K562 (cell line): Measurements from ENCODE around the gene MDN1.

Experiments used
- HMG20A ChIP-seq: fragments of 450-650 bp; formaldehyde crosslinking; conservative IDR thresholded peaks from 2 replicates; pipeline ENCODE4 v1.4.0; 2020; ENCODE audit warnings: mild to moderate bottlenecking, mixed read lengths
- NFIX ChIP-seq: fragments of 250-450 bp; sonication (Bioruptor Pico); IDR thresholded peaks from 2 replicates; pipeline ENCODE4 v1.4.0; 2020; ENCODE audit warnings: low read depth, mild to moderate bottlenecking, moderate library complexity
- POLR2A ChIP-seq: fragments of 450-650 bp; conservative IDR thresholded peaks from 2 replicates; pipeline ENCODE4 v1.6.1; 2016
- SETDB1 ChIP-seq: IDR thresholded peaks from one replicate; pipeline ENCODE4 v1.6.1; 2012; ENCODE audit warnings: low read length, control low read depth, inconsistent platforms
- TAF1 ChIP-seq: IDR thresholded peaks from 2 replicates; pipeline ENCODE4 v1.6.1; 2011; ENCODE audit warnings: mild to moderate bottlenecking, low read length, moderate library complexity; ENCODE audit not compliant: insufficient read depth, control insufficient read depth, severe bottlenecking; ENCODE audit errors: extremely low read depth
- ZKSCAN3 ChIP-seq: fragments of 250-450 bp; sonication (Bioruptor Pico); IDR thresholded peaks from 2 replicates; pipeline ENCODE4 v1.4.0; 2020
- TF ChIP-seq, protein P1 (sequence below): sonication (generic); formaldehyde crosslinking; IDR thresholded peaks from 2 replicates; pipeline ENCODE4 v1.9.0; 2022; ENCODE audit warnings: mild to moderate bottlenecking, missing genetic modification reagents
- TF ChIP-seq, protein P2 (sequence below), 3 experiments: IDR thresholded peaks in 2 of 3; conservative IDR thresholded peaks in 1 of 3; 2 replicates each; pipeline ENCODE4 v1.5.1; 2011 to 2012; ENCODE audit warnings: low read length in 3 of 3, mild to moderate bottlenecking in 3 of 3, control low read depth in 2 of 3, improper control_type of control experiment in 1 of 3, inconsistent platforms in 1 of 3, low read depth in 1 of 3, mixed read lengths in 1 of 3, moderate library complexity in 1 of 3; ENCODE audit not compliant: insufficient read depth in 2 of 3
- TF ChIP-seq, protein P3 (sequence below), 2 experiments: fragments of 450-650 bp; conservative IDR thresholded peaks; 2 replicates each; pipeline ENCODE4 v1.6.1; 2017; ENCODE audit warnings: mild to moderate bottlenecking in 2 of 2, moderate library complexity in 2 of 2

DNA sequence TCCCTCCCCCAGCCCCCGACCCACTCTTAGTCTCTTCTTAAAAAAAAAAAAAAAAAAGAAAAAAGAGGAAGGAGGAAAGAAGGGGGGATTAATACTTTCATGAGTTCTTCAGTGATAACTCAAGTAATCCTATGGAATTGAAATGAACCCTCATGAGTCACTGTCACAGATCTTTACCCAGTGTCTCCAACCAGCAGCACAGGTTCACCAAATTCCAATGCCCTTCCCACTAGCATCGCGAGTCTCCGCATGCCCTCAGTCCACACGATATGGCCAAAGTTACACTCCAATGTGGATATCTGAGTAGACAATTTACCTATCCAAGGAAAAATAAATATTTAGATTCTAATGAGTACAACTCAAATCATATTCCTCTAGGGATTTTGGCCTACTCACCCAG is 74.5 kb downstream of the MDN1 start:
- TF ChIP-seq, protein P1, sequence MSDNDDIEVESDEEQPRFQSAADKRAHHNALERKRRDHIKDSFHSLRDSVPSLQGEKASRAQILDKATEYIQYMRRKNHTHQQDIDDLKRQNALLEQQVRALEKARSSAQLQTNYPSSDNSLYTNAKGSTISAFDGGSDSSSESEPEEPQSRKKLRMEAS (CRISPR knock-in tag) = no peak
- TF ChIP-seq, protein P2, sequence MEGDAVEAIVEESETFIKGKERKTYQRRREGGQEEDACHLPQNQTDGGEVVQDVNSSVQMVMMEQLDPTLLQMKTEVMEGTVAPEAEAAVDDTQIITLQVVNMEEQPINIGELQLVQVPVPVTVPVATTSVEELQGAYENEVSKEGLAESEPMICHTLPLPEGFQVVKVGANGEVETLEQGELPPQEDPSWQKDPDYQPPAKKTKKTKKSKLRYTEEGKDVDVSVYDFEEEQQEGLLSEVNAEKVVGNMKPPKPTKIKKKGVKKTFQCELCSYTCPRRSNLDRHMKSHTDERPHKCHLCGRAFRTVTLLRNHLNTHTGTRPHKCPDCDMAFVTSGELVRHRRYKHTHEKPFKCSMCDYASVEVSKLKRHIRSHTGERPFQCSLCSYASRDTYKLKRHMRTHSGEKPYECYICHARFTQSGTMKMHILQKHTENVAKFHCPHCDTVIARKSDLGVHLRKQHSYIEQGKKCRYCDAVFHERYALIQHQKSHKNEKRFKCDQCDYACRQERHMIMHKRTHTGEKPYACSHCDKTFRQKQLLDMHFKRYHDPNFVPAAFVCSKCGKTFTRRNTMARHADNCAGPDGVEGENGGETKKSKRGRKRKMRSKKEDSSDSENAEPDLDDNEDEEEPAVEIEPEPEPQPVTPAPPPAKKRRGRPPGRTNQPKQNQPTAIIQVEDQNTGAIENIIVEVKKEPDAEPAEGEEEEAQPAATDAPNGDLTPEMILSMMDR (IDR thresholded peaks at IDR 0.05 in 2 of 3, conservative IDR thresholded peaks at IDR 0.05 in 1 of 3; ENCODE audit: insufficient read depth in 2 of 3, low read depth in 1 of 3, low read length in 3 of 3) = no peak
- TF ChIP-seq NFIX (CRISPR knock-in tag) = no peak
- no peak for TF ChIP-seq POLR2A
- no peak for TF ChIP-seq TAF1
- no peak for TF ChIP-seq ZKSCAN3 (CRISPR knock-in tag)
- no peak for TF ChIP-seq HMG20A
- TF ChIP-seq, protein P3, sequence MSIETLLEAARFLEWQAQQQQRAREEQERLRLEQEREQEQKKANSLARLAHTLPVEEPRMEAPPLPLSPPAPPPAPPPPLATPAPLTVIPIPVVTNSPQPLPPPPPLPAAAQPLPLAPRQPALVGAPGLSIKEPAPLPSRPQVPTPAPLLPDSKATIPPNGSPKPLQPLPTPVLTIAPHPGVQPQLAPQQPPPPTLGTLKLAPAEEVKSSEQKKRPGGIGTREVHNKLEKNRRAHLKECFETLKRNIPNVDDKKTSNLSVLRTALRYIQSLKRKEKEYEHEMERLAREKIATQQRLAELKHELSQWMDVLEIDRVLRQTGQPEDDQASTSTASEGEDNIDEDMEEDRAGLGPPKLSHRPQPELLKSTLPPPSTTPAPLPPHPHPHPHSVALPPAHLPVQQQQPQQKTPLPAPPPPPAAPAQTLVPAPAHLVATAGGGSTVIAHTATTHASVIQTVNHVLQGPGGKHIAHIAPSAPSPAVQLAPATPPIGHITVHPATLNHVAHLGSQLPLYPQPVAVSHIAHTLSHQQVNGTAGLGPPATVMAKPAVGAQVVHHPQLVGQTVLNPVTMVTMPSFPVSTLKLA (conservative IDR thresholded peaks at IDR 0.05) = no peak
- TF ChIP-seq SETDB1 = no peak
